AG04450 (cell line): ENCODE measurements around the gene GHRL. TPM values are rescaled to one million over a fixed set of nuclear protein-coding genes. Genes with fewer than 3 reads are reported as not detected.

Source experiments
- CTCF ChIA-PET: fragments of 300-600, 350-600 bp; formaldehyde crosslinking; extraction: SDS; loops from one replicate; lab custom pipeline; 2022; ENCODE audit warnings: antibody characterized with exemption, inconsistent platforms; lab: Charles Lee
- POLR2A ChIA-PET: fragments of 350-600 bp; formaldehyde crosslinking; extraction: SDS; loops from one replicate; lab custom pipeline; 2021; ENCODE audit warnings: antibody characterized with exemption, inconsistent platforms; lab: Yijun Ruan, JAX
- DNase-seq: peaks from one replicate; pipeline ENCODE4 v3.0.0-alpha.2; 2011; ENCODE audit warnings: low read depth, low spot score
- H3K27ac ChIP-seq: one replicate; pipeline ENCODE4 v1.5.1; 2012; ENCODE audit warnings: low read depth, low read length, control low read depth
- H3K27me3 ChIP-seq: one replicate; pipeline ENCODE4 v1.6.0; 2012; ENCODE audit warnings: low read length; ENCODE audit not compliant: control insufficient read depth, insufficient read depth
- H3K4me3 ChIP-seq: 2 replicates; pipeline ENCODE4 v1.5.1; 2011; ENCODE audit warnings: mild to moderate bottlenecking, low read depth, low read length, control low read depth
- H3K9me3 ChIP-seq: 2 replicates; pipeline ENCODE4 v1.5.1; 2012; ENCODE audit warnings: low read length; ENCODE audit not compliant: control insufficient read depth, insufficient read depth
- CTCF ChIP-seq: IDR thresholded peaks from 2 replicates; pipeline ENCODE4 v1.5.1; 2011; ENCODE audit warnings: low read depth, low read length, control low read depth, inconsistent platforms
- polyA plus RNA-seq: library from polyadenylated mRNA; depleted of rRNA; stranded (reverse); fragments of >200 nt; gene quantifications from 2 replicates; pipeline ENCODE4 v1.2.3, GENCODE V29; 2011

The GHRL gene
- polyA plus RNA-seq, 1 experiment, result not detected

- Histone ChIP-seq H3K9me3 (no peaks in the 10 kb centered on the region; the same call in 1 of the 2 replicates), H3K27ac (no peak overlapping the region), H3K27me3 (peaks cover 61% of the 10 kb centered on the region), H3K4me3 (no peak overlapping the region)
- no peak for DNase-seq
- no peak for TF ChIP-seq CTCF
- ChIA-PET POLR2A (no interaction called here), CTCF (interaction anchor here (2.2 kb wide), 1 partner anchor 10 kb away, joined by 14 read pairs; no protein-coding TSS in a partner anchor)
Measured at GRCh38 chr3:10333349-10333650, 40.6 kb upstream of the GHRL start.

GRCh38 chr3:10332481-10333348 is 40.0 kb upstream of the GHRL start:
- DNase-seq, result no peak
- Histone ChIP-seq H3K27me3 (peaks cover 66% of the 10 kb centered on the region), H3K27ac (no peak overlapping the region), H3K9me3 (no peaks in the 10 kb centered on the region; the same call in 1 of the 2 replicates), H3K4me3 (no peak overlapping the region)
- CTCF ChIA-PET, result no interaction called here
- no peak for TF ChIP-seq CTCF
- POLR2A ChIA-PET, result no interaction called here

GRCh38 chr3:10331320-10331719 is 38.6 kb upstream of the GHRL start:
- no peaks in the 10 kb centered on the region; the same call in 1 of the 2 replicates for H3K9me3 ChIP-seq
- POLR2A ChIA-PET, result no interaction called here
- DNase-seq, result no peak
- H3K4me3 ChIP-seq, result no peak overlapping the region
- CTCF ChIA-PET, result interaction anchor here (1.6 kb wide), 1 partner anchor 10 kb away, joined by 5 read pairs; the partner anchor contains the start of gene SEC13
- no peak for TF ChIP-seq CTCF
- H3K27ac ChIP-seq, result no peak overlapping the region
- H3K27me3 ChIP-seq, result peaks cover 70% of the 10 kb centered on the region

GRCh38 chr3:10330319-10330718 is 37.6 kb upstream of the GHRL start:
- DNase-seq, result no peak
- Histone ChIP-seq H3K27ac (no peak overlapping the region), H3K4me3 (no peak overlapping the region), H3K27me3 (peaks cover 66% of the 10 kb centered on the region), H3K9me3 (no peaks in the 10 kb centered on the region; the same call in 1 of the 2 replicates)
- TF ChIP-seq CTCF, result no peak
- ChIA-PET POLR2A (interaction anchor here (0.7 kb wide), 1 partner anchor 138 kb away, joined by 3 read pairs; no protein-coding TSS in a partner anchor), CTCF (interaction anchor here (1.6 kb wide), 1 partner anchor 9 kb away, joined by 5 read pairs; the partner anchor contains the start of gene SEC13)

GRCh38 chr3:10329495-10330015 is 36.8 kb upstream of the GHRL start:
- CTCF ChIA-PET, result no interaction called here
- Histone ChIP-seq H3K4me3 (no peak overlapping the region), H3K9me3 (no peaks in the 10 kb centered on the region; the same call in 1 of the 2 replicates), H3K27ac (no peak overlapping the region), H3K27me3 (peaks cover 68% of the 10 kb centered on the region)
- no peak for DNase-seq
- no peak for TF ChIP-seq CTCF
- POLR2A ChIA-PET, result no interaction called here
